SK-N-SH (cell line): ENCODE data around the gene VCAN. TPM values are rescaled to one million over a fixed set of nuclear protein-coding genes. Genes with fewer than 3 reads are reported as not detected.

Experiments
- CTCF ChIA-PET: fragments of 300-600, 350-600 bp; formaldehyde crosslinking; extraction: SDS; loops from one replicate; lab custom pipeline; 2021; lab: Yijun Ruan, JAX
- POLR2A ChIA-PET: fragments of 350-600 bp; sonication (Branson Sonifier 250); formaldehyde crosslinking; extraction: SDS; loops from one replicate; lab custom pipeline; 2020; ENCODE audit warnings: antibody characterized with exemption, inconsistent platforms; lab: Yijun Ruan, JAX
- DNase-seq: peaks from one replicate; pipeline ENCODE4 v3.0.0; 2012
- H2AFZ ChIP-seq: fragments of 200-600 bp; sonication (generic); 2 replicates; pipeline ENCODE4 v1.8.1; 2016; ENCODE audit warnings: antibody characterized with exemption, mild to moderate bottlenecking, low read depth
- H3F3A ChIP-seq: fragments of 200-600 bp; sonication (generic); replicated peaks from 2 replicates; pipeline ENCODE3; 2016; ENCODE audit warnings: antibody characterized with exemption, mild to moderate bottlenecking; ENCODE audit not compliant: insufficient read depth
- H3K27ac ChIP-seq, 2 experiments: fragments of 200-500 bp in 1 of 2; fragments of 200-600 bp in 1 of 2; sonication (Bioruptor generic) in 1 of 2; sonication (generic), shearing (Covaris generic) in 1 of 2; 2 replicates each; pipeline versions ENCODE4 v1.5.1 to v1.6.1; 2014 to 2016; ENCODE audit warnings: low read depth in 2 of 2, inconsistent platforms in 1 of 2, low read length in 1 of 2, mild to moderate bottlenecking in 1 of 2, mixed read lengths in 1 of 2
- H3K27me3 ChIP-seq: fragments of 200-600 bp; sonication (generic), shearing (Covaris generic); 2 replicates; pipeline ENCODE4 v1.6.1; 2016; ENCODE audit warnings: mixed run types; ENCODE audit not compliant: insufficient read depth
- H3K36me3 ChIP-seq, 2 experiments: fragments of 200-500 bp in 1 of 2; fragments of 200-600 bp in 1 of 2; sonication (Bioruptor generic) in 1 of 2; sonication (generic) in 1 of 2; replicated peaks in 1 of 2; 2 replicates each; pipeline versions ENCODE3 to v1.5.1; 2014 to 2016; ENCODE audit warnings: low read length in 1 of 2, mild to moderate bottlenecking in 1 of 2; ENCODE audit not compliant: insufficient read depth in 2 of 2, control insufficient read depth in 1 of 2
- H3K4me1 ChIP-seq, 2 experiments: fragments of 200-500 bp in 1 of 2; fragments of 200-600 bp in 1 of 2; sonication (Bioruptor generic) in 1 of 2; sonication (generic), shearing (Covaris generic) in 1 of 2; 2 replicates each; pipeline versions ENCODE4 v1.5.1 to v1.6.1; 2014 to 2016; ENCODE audit warnings: low read depth in 1 of 2, low read length in 1 of 2, mixed run types in 1 of 2; ENCODE audit not compliant: insufficient read depth in 2 of 2, control insufficient read depth in 1 of 2
- H3K4me2 ChIP-seq: fragments of 200-600 bp; sonication (generic), shearing (Covaris generic); 2 replicates; pipeline ENCODE4 v1.6.1; 2017; ENCODE audit warnings: mixed run types
- H3K4me3 ChIP-seq, 2 experiments: fragments of 200-500 bp in 1 of 2; fragments of 200-600 bp in 1 of 2; sonication (Bioruptor generic) in 1 of 2; sonication (generic), shearing (Covaris generic) in 1 of 2; 2 replicates each; pipeline versions ENCODE4 v1.5.1 to v1.8.1; 2014 to 2016; ENCODE audit warnings: low read depth in 2 of 2, inconsistent platforms in 1 of 2, low read length in 1 of 2, mild to moderate bottlenecking in 1 of 2, mixed read lengths in 1 of 2, moderate library complexity in 1 of 2
- H3K79me2 ChIP-seq: fragments of 200-600 bp; sonication (generic); 2 replicates; pipeline ENCODE4 v1.8.1; 2017; ENCODE audit warnings: mild to moderate bottlenecking; ENCODE audit not compliant: insufficient read depth
- H3K9ac ChIP-seq: fragments of 200-600 bp; sonication (generic); 2 replicates; pipeline ENCODE4 v1.6.1; 2017; ENCODE audit warnings: mixed run types
- H3K9me2 ChIP-seq: fragments of 200-600 bp; sonication (generic); 2 replicates; pipeline ENCODE4 v1.6.1; 2017; ENCODE audit warnings: mixed run types
- H3K9me3 ChIP-seq: fragments of 200-600 bp; sonication (generic); 2 replicates; pipeline ENCODE4 v1.6.1; 2017; ENCODE audit warnings: mixed run types, mild to moderate bottlenecking, moderate library complexity
- H4K20me1 ChIP-seq: fragments of 200-600 bp; sonication (generic); 2 replicates; pipeline ENCODE4 v1.6.1; 2017; ENCODE audit warnings: mild to moderate bottlenecking, mixed run types; ENCODE audit not compliant: insufficient read depth
- ELF1 ChIP-seq: IDR thresholded peaks from 2 replicates; pipeline ENCODE4 v1.4.0; 2012
- FOXJ3 ChIP-seq: sonication (generic); formaldehyde crosslinking; IDR thresholded peaks from 2 replicates; pipeline ENCODE4 v1.5.1; 2020; ENCODE audit warnings: mild to moderate bottlenecking, missing genetic modification reagents
- FOXM1 ChIP-seq: IDR thresholded peaks from 2 replicates; pipeline ENCODE4 v1.4.0; 2012; ENCODE audit warnings: low read depth, mild to moderate bottlenecking
- GABPA ChIP-seq: IDR thresholded peaks from 2 replicates; pipeline ENCODE4 v1.4.0; 2012; ENCODE audit warnings: low read depth, mild to moderate bottlenecking
- GATA2 ChIP-seq: sonication (generic); formaldehyde crosslinking; IDR thresholded peaks from 2 replicates; pipeline ENCODE4 v1.5.0; 2020; ENCODE audit warnings: mild to moderate bottlenecking, missing genetic modification reagents
- IRF3 ChIP-seq: fragments of 150-350 bp; IDR thresholded peaks from 2 replicates; pipeline ENCODE4 v1.6.1; 2016; ENCODE audit warnings: mild to moderate bottlenecking, low read depth, low read length
- MEF2A ChIP-seq: IDR thresholded peaks from 2 replicates; pipeline ENCODE4 v1.4.0; 2012; ENCODE audit warnings: low read depth, borderline replicate concordance
- PBX3 ChIP-seq: IDR thresholded peaks from 2 replicates; pipeline ENCODE4; 2012
- REST ChIP-seq: IDR thresholded peaks from 2 replicates; pipeline ENCODE4 v1.6.1; 2012; ENCODE audit warnings: mild to moderate bottlenecking, low read depth, low read length, moderate library complexity
- SIN3A ChIP-seq: IDR thresholded peaks from 2 replicates; pipeline ENCODE4 v1.6.1; 2012; ENCODE audit warnings: low read depth, mild to moderate bottlenecking, low read length, moderate library complexity, borderline replicate concordance
- SMC3 ChIP-seq: IDR thresholded peaks from 2 replicates; pipeline ENCODE4 v1.6.1; 2012; ENCODE audit warnings: low read depth, low read length, improper control_type of control experiment
- TAF1 ChIP-seq: IDR thresholded peaks from 2 replicates; pipeline ENCODE4 v1.6.1; 2012; ENCODE audit warnings: low read depth, mild to moderate bottlenecking, low read length, moderate library complexity, borderline replicate concordance
- TCF12 ChIP-seq: IDR thresholded peaks from 2 replicates; pipeline ENCODE4 v1.4.0; 2012
- TEAD4 ChIP-seq: IDR thresholded peaks from 2 replicates; pipeline ENCODE4 v1.4.0; 2012; ENCODE audit warnings: mild to moderate bottlenecking, borderline replicate concordance; ENCODE audit not compliant: insufficient read depth
- USF1 ChIP-seq: IDR thresholded peaks from 2 replicates; pipeline ENCODE4 v1.4.0; 2012; ENCODE audit warnings: low read depth, borderline replicate concordance
- ZBTB33 ChIP-seq: IDR thresholded peaks from 2 replicates; pipeline ENCODE4 v1.4.0; 2012; ENCODE audit warnings: low read depth, borderline replicate concordance
- WGBS: methylation state at CpG from one replicate; pipeline ENCODE4 v1.1.6; 2017; ENCODE audit warnings: low lambda C conversion rate; 5-methylcytosine and 5-hydroxymethylcytosine counted together
- polyA plus RNA-seq, 3 experiments: library from polyadenylated mRNA; depleted of rRNA; stranded (reverse); fragments of >200 nt; gene quantifications; 2 replicates each; pipeline ENCODE4 v1.2.3, GENCODE V29; 2012
- TF ChIP-seq, protein P1 (sequence below): fragments of 150-350 bp; IDR thresholded peaks from 2 replicates; pipeline ENCODE4 v1.6.1; 2017; ENCODE audit warnings: antibody characterized with exemption, low read length, low read depth, borderline replicate concordance
- TF ChIP-seq, protein P2 (sequence below): IDR thresholded peaks from 2 replicates; pipeline ENCODE4 v1.4.0; 2012; ENCODE audit warnings: low read depth

Gene VCAN
- polyA plus RNA-seq, 1 of the 3 experiments (the other 2 are of a cell fraction), result 142 TPM

- ChIA-PET CTCF (interaction anchor here (0.7 to 8.6 kb wide), 23 partner anchors 10 to 1378 kb away, joined by 3 to 51 read pairs (median 3); partner anchors contain the start of gene VCAN), POLR2A (no interaction called here)
- Histone ChIP-seq H2AFZ (no peak overlapping the region), H3K9me3 (no peaks in the 10 kb centered on the region), H3K36me3 (peaks cover 44 to 80% of the 10 kb centered on the region in 2 experiments), H3K9me2 (no peaks in the 10 kb centered on the region), H3K27ac (peak overlapping the region; percentile 14 to 16; a peak in 1 of 4 replicates), H4K20me1 (no peaks in the 10 kb centered on the region), H3K27me3 (no peaks in the 10 kb centered on the region), H3F3A (peaks cover 49% of the 10 kb centered on the region), H3K4me2 (no peak overlapping the region), H3K9ac (no peak overlapping the region), H3K4me1 (peaks cover 10 to 12% of the 10 kb centered on the region in 2 experiments; a peak in 3 of 4 replicates), H3K79me2 (peaks cover 23% of the 10 kb centered on the region; the same call in 1 of the 2 replicates), H3K4me3 (no peak overlapping the region)
- DNase-seq, result no peak
- TF ChIP-seq USF1 (no peak), SMC3 (no peak), TAF1 (no peak), PBX3 (no peak), GABPA (no peak), FOXM1 (no peak), REST (no peak), FOXJ3 (CRISPR knock-in tag) (no peak), TEAD4 (no peak), MEF2A (no peak), ELF1 (no peak), GATA2 (CRISPR knock-in tag) (no peak), SIN3A (no peak), IRF3 (no peak), ZBTB33 (no peak), TCF12 (no peak)
- TF ChIP-seq, protein P1, sequence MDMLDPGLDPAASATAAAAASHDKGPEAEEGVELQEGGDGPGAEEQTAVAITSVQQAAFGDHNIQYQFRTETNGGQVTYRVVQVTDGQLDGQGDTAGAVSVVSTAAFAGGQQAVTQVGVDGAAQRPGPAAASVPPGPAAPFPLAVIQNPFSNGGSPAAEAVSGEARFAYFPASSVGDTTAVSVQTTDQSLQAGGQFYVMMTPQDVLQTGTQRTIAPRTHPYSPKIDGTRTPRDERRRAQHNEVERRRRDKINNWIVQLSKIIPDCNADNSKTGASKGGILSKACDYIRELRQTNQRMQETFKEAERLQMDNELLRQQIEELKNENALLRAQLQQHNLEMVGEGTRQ, result no peak
- TF ChIP-seq, protein P2, sequence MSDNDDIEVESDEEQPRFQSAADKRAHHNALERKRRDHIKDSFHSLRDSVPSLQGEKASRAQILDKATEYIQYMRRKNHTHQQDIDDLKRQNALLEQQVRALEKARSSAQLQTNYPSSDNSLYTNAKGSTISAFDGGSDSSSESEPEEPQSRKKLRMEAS, result no peak
- 51% methylated on average over 7 of the region's 7 CpGs for WGBS
Measured at GRCh38 chr5:83563631-83564030, 92.1 kb downstream of the VCAN start.
